GM13976 (cell line): Measurements from ENCODE around the gene PGAM5.

ENCODE experiments used
- DNase-seq: peaks from one replicate; pipeline ENCODE4 v3.0.0; 2012; ENCODE audit warnings: low spot score
- in situ Hi-C: fragments of 300-500 bp; cut with MboI; formaldehyde crosslinking; loops from one replicate; pipeline ENCODE4 v1.12.0; 2022; ENCODE audit warnings: low sequenced_read_pairs, mixed read lengths, inconsistent platforms; ENCODE audit not compliant: unreplicated experiment
- TF ChIP-seq, protein P1 (sequence below): IDR thresholded peaks from 2 replicates; pipeline ENCODE4 v1.5.1; 2012; ENCODE audit warnings: borderline replicate concordance, mild to moderate bottlenecking; ENCODE audit not compliant: insufficient read depth; ENCODE audit errors: extremely low read depth, missing control alignments, control extremely low read depth

PGAM5 gene

GRCh38 chr12:132719954-132720324 is 9.3 kb downstream of the PGAM5 start:
- no peak for DNase-seq
- in situ Hi-C loops: no loop called here
- TF ChIP-seq, protein P1, sequence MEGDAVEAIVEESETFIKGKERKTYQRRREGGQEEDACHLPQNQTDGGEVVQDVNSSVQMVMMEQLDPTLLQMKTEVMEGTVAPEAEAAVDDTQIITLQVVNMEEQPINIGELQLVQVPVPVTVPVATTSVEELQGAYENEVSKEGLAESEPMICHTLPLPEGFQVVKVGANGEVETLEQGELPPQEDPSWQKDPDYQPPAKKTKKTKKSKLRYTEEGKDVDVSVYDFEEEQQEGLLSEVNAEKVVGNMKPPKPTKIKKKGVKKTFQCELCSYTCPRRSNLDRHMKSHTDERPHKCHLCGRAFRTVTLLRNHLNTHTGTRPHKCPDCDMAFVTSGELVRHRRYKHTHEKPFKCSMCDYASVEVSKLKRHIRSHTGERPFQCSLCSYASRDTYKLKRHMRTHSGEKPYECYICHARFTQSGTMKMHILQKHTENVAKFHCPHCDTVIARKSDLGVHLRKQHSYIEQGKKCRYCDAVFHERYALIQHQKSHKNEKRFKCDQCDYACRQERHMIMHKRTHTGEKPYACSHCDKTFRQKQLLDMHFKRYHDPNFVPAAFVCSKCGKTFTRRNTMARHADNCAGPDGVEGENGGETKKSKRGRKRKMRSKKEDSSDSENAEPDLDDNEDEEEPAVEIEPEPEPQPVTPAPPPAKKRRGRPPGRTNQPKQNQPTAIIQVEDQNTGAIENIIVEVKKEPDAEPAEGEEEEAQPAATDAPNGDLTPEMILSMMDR: no peak

- TF ChIP-seq, protein P1: no peak
- in situ Hi-C loops: no loop called here
- DNase-seq: no peak
These were observed 10.1 kb downstream of the PGAM5 start for GRCh38 chr12:132720606-132721345.

- no peak for DNase-seq
- TF ChIP-seq, protein P1: no peak
- in situ Hi-C loops: no loop called here
These were observed 12.5 kb downstream of the PGAM5 start for GRCh38 chr12:132723015-132723763.

DNA sequence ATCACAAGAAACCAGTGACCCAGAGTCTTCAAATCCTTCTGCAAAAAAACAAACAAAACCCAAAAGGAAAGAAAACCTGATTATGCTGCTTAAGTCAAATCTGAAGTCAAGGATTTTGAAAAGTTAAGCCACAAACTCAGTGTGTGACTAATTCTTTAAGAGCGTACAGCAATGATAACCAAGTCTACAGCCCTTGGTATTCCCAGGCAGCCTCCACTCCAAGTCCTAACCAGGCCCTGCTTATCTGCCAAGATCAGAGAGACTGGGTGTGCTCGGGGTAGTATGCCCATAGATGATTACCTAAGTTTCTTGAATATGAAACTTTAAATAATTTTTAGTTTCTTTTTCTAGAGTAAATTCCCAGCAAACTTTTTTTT is 13.1 kb downstream of the PGAM5 start:
- in situ Hi-C loops: no loop called here
- TF ChIP-seq, protein P1: no peak
- no peak for DNase-seq

DNA sequence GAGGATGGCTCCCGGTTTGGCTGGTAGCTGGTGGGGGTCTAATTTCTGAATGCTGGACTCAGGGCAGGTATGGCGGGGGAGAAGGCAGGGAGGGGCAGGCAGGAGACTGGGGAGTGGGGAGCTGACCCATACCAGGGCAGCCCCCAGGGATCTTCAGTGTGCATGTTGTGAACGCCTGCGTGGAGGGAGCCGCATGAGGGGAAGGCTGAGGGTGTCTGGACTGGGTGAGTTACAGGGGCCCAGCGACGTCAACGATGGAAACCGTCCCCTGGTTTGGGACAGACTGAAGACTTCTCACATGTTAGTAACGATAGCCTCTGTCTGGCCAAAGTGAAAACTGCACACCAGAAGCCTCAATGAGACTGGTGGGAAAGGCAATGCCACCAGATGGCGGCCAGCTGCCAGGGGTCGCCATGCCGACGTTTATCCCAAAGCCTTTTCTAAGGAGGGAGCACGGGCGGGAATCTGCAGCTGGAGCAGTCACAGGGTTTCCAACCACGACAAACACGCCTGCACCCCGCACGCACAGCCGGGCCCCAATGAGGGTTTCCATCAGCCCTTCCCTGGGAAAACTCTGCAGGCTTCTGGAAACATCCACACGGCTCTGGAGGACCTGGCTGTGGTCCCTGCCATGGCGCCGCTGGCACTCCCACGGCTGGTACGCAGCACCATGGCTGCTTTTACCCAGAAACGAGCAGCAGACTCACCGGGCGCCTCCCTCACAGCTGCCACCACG is 14.0 kb downstream of the PGAM5 start:
- TF ChIP-seq, protein P1: no peak
- in situ Hi-C loops: no loop called here
- no peak for DNase-seq

DNA sequence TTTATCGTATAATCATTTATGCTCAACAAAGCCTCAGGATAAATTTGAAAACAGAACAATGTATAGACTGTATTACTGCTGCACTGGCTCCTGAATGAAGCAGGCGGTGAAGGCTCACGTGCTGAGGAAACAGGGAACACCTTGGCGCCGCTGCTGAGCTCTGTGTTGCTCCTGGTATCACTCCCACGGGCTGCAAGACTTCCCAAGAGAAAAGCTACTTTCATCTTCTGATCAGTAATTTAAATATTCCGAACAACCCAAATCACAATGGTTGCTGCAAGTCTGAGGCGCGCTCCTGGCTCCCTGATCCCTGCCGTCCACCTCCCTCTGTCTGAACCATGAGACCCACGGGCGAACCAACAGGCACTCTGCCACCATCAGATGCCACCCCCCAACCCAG is 15.7 kb downstream of the PGAM5 start:
- in situ Hi-C loops: no loop called here
- TF ChIP-seq, protein P1: no peak

More for the DNA sequence above, 15.7 kb downstream of the PGAM5 start:
- no peak for DNase-seq
